Mesenchymal stem cell (in vitro differentiated cells and primary cell): Measurements from ENCODE around the gene ZMIZ2.
A peak's percentile ranks its signal among the peaks of the same experiment; 100 is the strongest.

Experiments used
- DNase-seq: peaks from one replicate; pipeline ENCODE4 v3.0.0-alpha.2; 2013
- H2AFZ ChIP-seq: one replicate; pipeline ENCODE4 v1.6.1; 2013; ENCODE audit warnings: low read depth, mild to moderate bottlenecking, control low read depth, inconsistent platforms, low read length, moderate library complexity
- H2AK5ac ChIP-seq: 2 replicates; pipeline ENCODE4 v1.6.1; 2013; ENCODE audit warnings: low read length, moderate library complexity, mild to moderate bottlenecking, inconsistent platforms; ENCODE audit not compliant: severe bottlenecking
- H2BK120ac ChIP-seq: one replicate; pipeline ENCODE4 v1.6.1; 2013; ENCODE audit warnings: low read depth, mild to moderate bottlenecking, inconsistent platforms, low read length, moderate library complexity
- H2BK12ac ChIP-seq, 2 experiments: one replicate each; pipeline ENCODE4 v1.6.1; 2013; ENCODE audit warnings: inconsistent platforms in 2 of 2, low read length in 2 of 2, mild to moderate bottlenecking in 2 of 2, moderate library complexity in 2 of 2, control low read depth in 1 of 2
- H2BK15ac ChIP-seq: one replicate; pipeline ENCODE4 v1.6.1; 2013; ENCODE audit warnings: mild to moderate bottlenecking, low read depth, inconsistent platforms; ENCODE audit not compliant: poor library complexity, severe bottlenecking
- H2BK5ac ChIP-seq: 2 replicates; pipeline ENCODE4 v1.6.1; 2013; ENCODE audit warnings: low read depth, mild to moderate bottlenecking, low read length, control low read depth, inconsistent platforms; ENCODE audit not compliant: poor library complexity, severe bottlenecking
- H3K14ac ChIP-seq, 2 experiments: one replicate each; pipeline ENCODE4 v1.6.1; 2013; ENCODE audit warnings: inconsistent platforms in 2 of 2, low read length in 2 of 2, control low read depth in 1 of 2, mild to moderate bottlenecking in 1 of 2, moderate library complexity in 1 of 2
- H3K18ac ChIP-seq, 2 experiments: one replicate each; pipeline ENCODE4 v1.6.1; 2013; ENCODE audit warnings: inconsistent platforms in 2 of 2, low read length in 2 of 2, control low read depth in 1 of 2, low read depth in 1 of 2, mild to moderate bottlenecking in 1 of 2
- H3K23ac ChIP-seq, 2 experiments: one replicate each; pipeline ENCODE4 v1.6.1; 2013; ENCODE audit warnings: inconsistent platforms in 2 of 2, low read length in 2 of 2, mild to moderate bottlenecking in 2 of 2, moderate library complexity in 2 of 2, control low read depth in 1 of 2
- H3K27ac ChIP-seq: 2 replicates; pipeline ENCODE4 v1.5.1; 2013; ENCODE audit warnings: mild to moderate bottlenecking, moderate library complexity, low read length, control low read depth, inconsistent platforms; ENCODE audit not compliant: poor library complexity, severe bottlenecking
- H3K27me3 ChIP-seq, 2 experiments: 2 replicates each; pipeline versions ENCODE4 v1.6.1 to v1.7.0; 2013; ENCODE audit warnings: low read length in 2 of 2, mild to moderate bottlenecking in 2 of 2, moderate library complexity in 2 of 2, control low read depth in 1 of 2, inconsistent platforms in 1 of 2; ENCODE audit not compliant: control insufficient read depth in 1 of 2, insufficient read depth in 1 of 2
- H3K36me3 ChIP-seq, 2 experiments: 2 replicates each; pipeline versions ENCODE4 v1.6.1 to v1.7.0; 2013; ENCODE audit warnings: low read length in 2 of 2, control low read depth in 1 of 2, inconsistent platforms in 1 of 2, low read depth in 1 of 2, mild to moderate bottlenecking in 1 of 2; ENCODE audit not compliant: insufficient read depth in 2 of 2, control insufficient read depth in 1 of 2
- H3K4ac ChIP-seq, 2 experiments: one replicate each; pipeline ENCODE4 v1.6.1; 2013; ENCODE audit warnings: inconsistent platforms in 2 of 2, low read length in 2 of 2, mild to moderate bottlenecking in 2 of 2, moderate library complexity in 2 of 2, control low read depth in 1 of 2, low read depth in 1 of 2
- H3K4me1 ChIP-seq: 2 replicates; pipeline ENCODE4 v1.6.1; 2013; ENCODE audit warnings: low read depth, low read length, control low read depth; ENCODE audit not compliant: control insufficient read depth, insufficient read depth
- H3K4me2 ChIP-seq: 2 replicates; pipeline ENCODE4 v1.6.1; 2013; ENCODE audit warnings: low read length, mild to moderate bottlenecking, inconsistent platforms; ENCODE audit not compliant: poor library complexity, severe bottlenecking
- H3K4me3 ChIP-seq, 2 experiments: 2 replicates each; pipeline versions ENCODE4 v1.5.1 to v1.7.0; 2013; ENCODE audit warnings: low read length in 2 of 2, mild to moderate bottlenecking in 2 of 2, control low read depth in 1 of 2, low read depth in 1 of 2; ENCODE audit not compliant: insufficient read depth in 1 of 2
- H3K79me1 ChIP-seq: replicated peaks from 2 replicates; pipeline ENCODE4 v1.6.1; 2013; ENCODE audit warnings: mild to moderate bottlenecking, control low read depth, low read length, inconsistent platforms; ENCODE audit not compliant: poor library complexity, severe bottlenecking
- H3K9ac ChIP-seq: 2 replicates; pipeline ENCODE4 v1.7.0; 2013; ENCODE audit warnings: mild to moderate bottlenecking, low read length, moderate library complexity
- H3K9me3 ChIP-seq: 2 replicates; pipeline ENCODE4 v1.7.0; 2013; ENCODE audit warnings: mild to moderate bottlenecking, low read length; ENCODE audit not compliant: control insufficient read depth
- H4K8ac ChIP-seq: one replicate; pipeline ENCODE4 v1.6.1; 2013; ENCODE audit warnings: inconsistent platforms, mild to moderate bottlenecking, low read length, moderate library complexity
- H4K91ac ChIP-seq: one replicate; pipeline ENCODE4 v1.6.1; 2013; ENCODE audit warnings: mild to moderate bottlenecking, low read length, inconsistent platforms
- WGBS: methylation state at CpG from one replicate; pipeline ENCODE4 v1.1.7; 2013; ENCODE audit warnings: mixed read lengths; 5-methylcytosine and 5-hydroxymethylcytosine counted together

ZMIZ2 gene

DNA sequence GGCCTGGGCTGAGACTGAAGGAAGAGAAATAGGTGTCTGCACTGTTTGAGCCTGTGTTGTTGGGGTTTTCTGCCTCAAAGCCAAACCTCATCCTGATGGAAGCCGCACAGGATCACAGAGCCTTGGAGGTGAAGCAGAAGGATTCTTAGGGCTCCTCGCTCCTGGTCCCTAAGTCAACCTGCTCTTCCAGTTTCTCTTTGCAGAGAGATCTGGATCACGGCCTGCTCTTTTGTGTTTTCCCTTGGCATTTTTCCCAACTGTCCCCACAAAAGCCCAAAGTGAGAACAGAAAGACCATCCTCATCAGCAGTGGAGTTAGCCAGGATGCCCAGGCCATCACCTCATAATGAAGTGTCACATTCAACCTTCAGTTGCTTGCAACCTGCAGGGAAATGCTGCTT, 27.6 kb downstream of the ZMIZ2 start:
- DNase-seq: no peak
- Histone ChIP-seq H2BK5ac (no peak overlapping the region), H2AFZ (no peak overlapping the region), H3K18ac (no peak overlapping the region), H4K8ac (no peak overlapping the region), H3K4ac (no peak overlapping the region), H3K14ac (no peak overlapping the region), H3K27me3 (peaks cover 0 to 8% of the 10 kb centered on the region in 2 experiments), H3K9me3 (no peaks in the 10 kb centered on the region), H3K36me3 (no peaks in the 10 kb centered on the region), H3K27ac (no peak overlapping the region), H3K23ac (no peak overlapping the region), H2BK15ac (no peak overlapping the region), H2BK12ac (no peak overlapping the region), H3K4me1 (no peaks in the 10 kb centered on the region), H3K4me2 (no peak overlapping the region), H3K4me3 (no peak overlapping the region), H3K9ac (no peak overlapping the region), H2BK120ac (no peak overlapping the region), H4K91ac (no peak overlapping the region), H3K79me1 (no peaks in the 10 kb centered on the region), H2AK5ac (no peak overlapping the region)
- 96% methylated on average over 3 of the region's 3 CpGs for WGBS

DNA sequence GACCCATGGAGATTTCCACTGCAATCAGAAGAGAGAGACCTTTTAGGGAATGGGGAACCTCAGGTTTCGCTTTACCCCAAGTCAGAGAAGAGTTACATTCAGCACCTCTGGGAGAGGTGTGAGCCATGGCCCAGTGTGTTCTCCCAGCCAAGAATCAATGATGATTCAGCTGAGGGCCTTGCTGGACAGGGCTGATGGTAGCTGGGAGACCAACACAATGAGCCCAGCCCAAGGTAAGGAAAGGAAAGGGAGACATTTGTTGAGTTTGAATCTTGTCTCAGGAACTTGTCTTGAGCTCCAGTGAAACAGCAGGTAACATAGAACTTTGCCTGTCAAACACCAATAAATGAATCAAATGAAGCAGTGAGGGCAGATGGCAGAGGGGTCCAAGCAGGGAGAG, 33.8 kb downstream of the ZMIZ2 start:
- Histone ChIP-seq H3K4ac (no peak overlapping the region), H3K23ac (no peak overlapping the region), H3K9ac (no peak overlapping the region), H2BK5ac (no peak overlapping the region), H3K27me3 (no peaks in the 10 kb centered on the region), H3K18ac (no peak overlapping the region), H2BK12ac (no peak overlapping the region), H2BK15ac (no peak overlapping the region), H4K91ac (no peak overlapping the region), H4K8ac (no peak overlapping the region), H3K27ac (no peak overlapping the region), H2AFZ (no peak overlapping the region), H2BK120ac (no peak overlapping the region), H3K14ac (no peak overlapping the region), H3K4me1 (no peaks in the 10 kb centered on the region), H3K36me3 (no peaks in the 10 kb centered on the region), H3K79me1 (no peaks in the 10 kb centered on the region), H3K9me3 (peaks cover 8% of the 10 kb centered on the region), H3K4me2 (no peak overlapping the region), H3K4me3 (no peak overlapping the region), H2AK5ac (no peak overlapping the region)
- no peak for DNase-seq
- WGBS: 97% methylated on average over 1 of the region's 1 CpG

GRCh38 chr7:44783407-44783806, 34.8 kb downstream of the ZMIZ2 start:
- no peak overlapping the region for H2AFZ ChIP-seq
- H3K14ac ChIP-seq: no peak overlapping the region
- no peak overlapping the region for H3K9ac ChIP-seq
- no peak overlapping the region for H2AK5ac ChIP-seq
- no peak overlapping the region for H3K4ac ChIP-seq
- no peak overlapping the region for H2BK12ac ChIP-seq
- H3K27me3 ChIP-seq: no peaks in the 10 kb centered on the region
- H3K23ac ChIP-seq: no peak overlapping the region
- H3K4me2 ChIP-seq: no peak overlapping the region
- H3K4me3 ChIP-seq: no peak overlapping the region
- no peak overlapping the region for H4K91ac ChIP-seq
- H2BK5ac ChIP-seq: no peak overlapping the region
- H3K9me3 ChIP-seq: peaks cover 8% of the 10 kb centered on the region
- no peaks in the 10 kb centered on the region for H3K4me1 ChIP-seq
- H3K36me3 ChIP-seq: no peaks in the 10 kb centered on the region
- H2BK120ac ChIP-seq: no peak overlapping the region
- no peaks in the 10 kb centered on the region for H3K79me1 ChIP-seq
- H3K27ac ChIP-seq: no peak overlapping the region
- H3K18ac ChIP-seq: no peak overlapping the region
- H2BK15ac ChIP-seq: no peak overlapping the region
- DNase-seq: no peak
- no peak overlapping the region for H4K8ac ChIP-seq

- Histone ChIP-seq H4K8ac (no peak overlapping the region), H3K4me1 (no peaks in the 10 kb centered on the region), H3K4me3 (no peak overlapping the region), H2AFZ (no peak overlapping the region), H3K9me3 (peaks cover 8% of the 10 kb centered on the region), H3K27ac (no peak overlapping the region), H3K36me3 (no peaks in the 10 kb centered on the region), H4K91ac (no peak overlapping the region), H2BK5ac (no peak overlapping the region), H3K27me3 (no peaks in the 10 kb centered on the region), H2BK12ac (no peak overlapping the region), H3K4ac (no peak overlapping the region), H3K9ac (no peak overlapping the region), H3K79me1 (no peaks in the 10 kb centered on the region), H3K14ac (peak overlapping the region in 1 of 2 experiments; percentile 51), H3K23ac (no peak overlapping the region), H3K4me2 (no peak overlapping the region), H3K18ac (no peak overlapping the region), H2BK15ac (no peak overlapping the region), H2BK120ac (no peak overlapping the region), H2AK5ac (no peak overlapping the region)
- no peak for DNase-seq
- WGBS: 97% methylated on average over 1 of the region's 1 CpG
Observed at GRCh38 chr7:44784364-44784763, 35.7 kb downstream of the ZMIZ2 start.
